HFF-Myc (cell line): Measurements from ENCODE around the gene GFRA1.
"Not testable (repeated sequence)": the region's sequence is repeated elsewhere in the genome, so short reads cannot be mapped to it uniquely, and the experiment has no call there.

Experiments
- DNase-seq: peaks from one replicate; pipeline ENCODE4 v3.0.0-alpha.2; 2011; ENCODE audit warnings: low read depth; ENCODE audit errors: extremely low read depth
- H3K4me3 ChIP-seq: replicated peaks from 2 replicates; pipeline ENCODE4 v1.5.1; 2011; ENCODE audit warnings: low read depth, mild to moderate bottlenecking, control low read depth, low read length
- CTCF ChIP-seq: IDR thresholded peaks from 2 replicates; pipeline ENCODE4 v1.5.1; 2012; ENCODE audit warnings: mild to moderate bottlenecking, low read depth, low read length, control low read depth; ENCODE audit errors: missing control alignments

The GFRA1 gene

GRCh38 chr10:116169782-116170445, 103.1 kb downstream of the GFRA1 start:
- no peak overlapping the region for H3K4me3 ChIP-seq

GRCh38 chr10:116168745-116169144, 104.3 kb downstream of the GFRA1 start:
- no peak for DNase-seq
- no peak for TF ChIP-seq CTCF
- H3K4me3 ChIP-seq, result no peak overlapping the region

More at GRCh38 chr10:116169782-116170445, 103.1 kb downstream of the GFRA1 start:
- no peak for DNase-seq
- no peak for TF ChIP-seq CTCF

- H3K4me3 ChIP-seq, result no peak overlapping the region
- no peak for TF ChIP-seq CTCF
- DNase-seq, result no peak
Observed at GRCh38 chr10:116168329-116168728, 104.7 kb downstream of the GFRA1 start.

- not testable (repeated sequence) for DNase-seq, H3K4me3 ChIP-seq
Observed at GRCh38 chr10:116165941-116166340, 107.1 kb downstream of the GFRA1 start.

- TF ChIP-seq CTCF, result no peak
- DNase-seq, result no peak
- H3K4me3 ChIP-seq, result no peak overlapping the region
Observed at GRCh38 chr10:116164291-116164690, 108.7 kb downstream of the GFRA1 start.

GRCh38 chr10:116163333-116164131, 109.5 kb downstream of the GFRA1 start:
- no peak for DNase-seq
- no peak for TF ChIP-seq CTCF

GRCh38 chr10:116162851-116163250, 110.2 kb downstream of the GFRA1 start:
- no peak for DNase-seq
- TF ChIP-seq CTCF, result no peak
- no peak overlapping the region for H3K4me3 ChIP-seq

More at GRCh38 chr10:116163333-116164131, 109.5 kb downstream of the GFRA1 start:
- H3K4me3 ChIP-seq, result no peak overlapping the region
